Epithelial cell of esophagus (primary cell): Measurements from ENCODE around the gene KLF7.
A peak's percentile ranks its signal among the peaks of the same experiment; 100 is the strongest.

Source experiments
- DNase-seq: peaks from one replicate; pipeline ENCODE4 v3.0.0; 2010; ENCODE audit warnings: low read depth
- H3K4me3 ChIP-seq: 2 replicates; pipeline ENCODE4 v1.5.1; 2011; ENCODE audit warnings: mild to moderate bottlenecking, low read length, control low read depth
- TF ChIP-seq, protein P1 (sequence below): IDR thresholded peaks from 2 replicates; pipeline ENCODE4 v1.5.1; 2011; ENCODE audit warnings: low read depth, mild to moderate bottlenecking, low read length, control low read depth, inconsistent platforms; ENCODE audit not compliant: insufficient read depth; ENCODE audit errors: missing control alignments

KLF7 gene

DNA sequence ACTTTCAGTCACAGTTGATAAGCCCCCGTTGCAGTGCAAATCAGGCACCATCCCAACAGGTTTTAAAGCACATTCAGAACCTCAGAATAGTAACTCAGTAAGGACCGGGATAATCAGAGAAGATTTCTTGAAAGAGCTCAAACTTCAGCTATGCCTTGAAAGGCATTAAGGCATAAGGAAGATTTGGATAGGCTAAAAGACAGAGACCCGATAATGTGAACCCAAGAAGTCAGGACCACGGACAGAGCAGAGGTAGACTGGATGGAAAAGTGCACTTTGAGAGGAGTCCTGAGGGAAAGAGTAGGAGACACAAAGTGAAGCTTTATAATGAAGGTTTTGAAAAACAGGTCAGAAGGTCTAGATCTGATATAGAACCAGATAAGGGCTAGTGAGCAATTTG is 36.9 kb upstream of the KLF7 start:
- no peak overlapping the region for H3K4me3 ChIP-seq
- TF ChIP-seq, protein P1, sequence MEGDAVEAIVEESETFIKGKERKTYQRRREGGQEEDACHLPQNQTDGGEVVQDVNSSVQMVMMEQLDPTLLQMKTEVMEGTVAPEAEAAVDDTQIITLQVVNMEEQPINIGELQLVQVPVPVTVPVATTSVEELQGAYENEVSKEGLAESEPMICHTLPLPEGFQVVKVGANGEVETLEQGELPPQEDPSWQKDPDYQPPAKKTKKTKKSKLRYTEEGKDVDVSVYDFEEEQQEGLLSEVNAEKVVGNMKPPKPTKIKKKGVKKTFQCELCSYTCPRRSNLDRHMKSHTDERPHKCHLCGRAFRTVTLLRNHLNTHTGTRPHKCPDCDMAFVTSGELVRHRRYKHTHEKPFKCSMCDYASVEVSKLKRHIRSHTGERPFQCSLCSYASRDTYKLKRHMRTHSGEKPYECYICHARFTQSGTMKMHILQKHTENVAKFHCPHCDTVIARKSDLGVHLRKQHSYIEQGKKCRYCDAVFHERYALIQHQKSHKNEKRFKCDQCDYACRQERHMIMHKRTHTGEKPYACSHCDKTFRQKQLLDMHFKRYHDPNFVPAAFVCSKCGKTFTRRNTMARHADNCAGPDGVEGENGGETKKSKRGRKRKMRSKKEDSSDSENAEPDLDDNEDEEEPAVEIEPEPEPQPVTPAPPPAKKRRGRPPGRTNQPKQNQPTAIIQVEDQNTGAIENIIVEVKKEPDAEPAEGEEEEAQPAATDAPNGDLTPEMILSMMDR: no peak
- DNase-seq: peak; percentile 61

DNA sequence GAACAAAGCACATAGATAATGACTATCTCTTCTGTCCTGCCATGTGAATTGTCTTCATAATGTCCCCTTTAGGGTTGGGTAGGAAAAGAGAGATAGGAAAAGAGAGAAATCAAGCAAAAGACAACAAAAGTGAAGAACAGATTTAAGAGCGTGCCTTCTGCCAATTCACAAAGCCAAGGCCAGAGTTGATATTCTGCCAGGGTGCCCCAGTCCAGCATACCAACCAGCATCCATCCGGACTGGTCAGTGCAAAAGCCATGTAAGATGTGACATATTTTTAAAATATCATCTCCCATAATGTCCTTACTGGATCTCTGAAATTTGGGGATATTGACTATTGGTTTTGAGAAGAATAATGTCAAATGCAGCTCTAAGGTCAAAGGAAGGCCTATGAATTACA is 35.7 kb upstream of the KLF7 start:
- TF ChIP-seq, protein P1: no peak
- no peak overlapping the region for H3K4me3 ChIP-seq
- no peak for DNase-seq

DNA sequence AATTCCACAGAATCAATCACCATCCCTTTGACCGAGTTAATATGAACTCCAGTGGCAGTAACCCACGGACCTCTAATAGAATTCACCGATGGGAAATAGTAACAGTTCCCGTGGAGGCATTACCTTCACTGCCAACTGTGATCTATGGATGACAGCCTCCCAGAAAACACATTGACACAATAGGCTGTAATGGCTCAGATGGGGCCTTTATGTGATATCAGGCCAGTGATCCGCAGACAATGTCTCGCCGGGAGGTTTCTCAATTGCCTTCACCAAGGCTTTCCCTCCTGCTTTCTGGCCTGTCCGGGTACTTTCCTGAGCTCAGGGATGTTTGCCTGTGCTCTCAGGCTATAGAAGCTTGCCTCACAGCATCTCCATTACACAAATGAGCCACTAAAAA is 34.4 kb upstream of the KLF7 start:
- TF ChIP-seq, protein P1: no peak
- no peak for DNase-seq
- no peak overlapping the region for H3K4me3 ChIP-seq

DNA sequence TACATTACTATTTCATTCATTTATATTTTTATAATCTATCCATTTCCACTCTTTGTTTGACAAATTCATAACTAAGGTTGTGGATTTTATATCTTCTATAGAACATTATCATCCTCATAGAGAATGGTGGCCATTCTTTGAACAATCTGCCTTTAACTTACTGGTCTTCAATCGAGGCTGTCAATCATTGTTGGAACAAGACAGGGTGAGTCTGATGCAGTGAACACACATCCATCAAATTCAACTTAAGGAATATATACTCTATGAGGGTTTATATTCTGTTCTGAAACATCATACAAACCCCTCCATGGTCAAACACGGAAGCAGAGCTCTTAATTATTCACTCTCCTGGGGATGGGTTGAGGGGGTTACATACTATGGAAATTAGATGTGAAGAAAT is 28.3 kb upstream of the KLF7 start:
- no peak for DNase-seq
- no peak overlapping the region for H3K4me3 ChIP-seq
- TF ChIP-seq, protein P1: no peak

DNA sequence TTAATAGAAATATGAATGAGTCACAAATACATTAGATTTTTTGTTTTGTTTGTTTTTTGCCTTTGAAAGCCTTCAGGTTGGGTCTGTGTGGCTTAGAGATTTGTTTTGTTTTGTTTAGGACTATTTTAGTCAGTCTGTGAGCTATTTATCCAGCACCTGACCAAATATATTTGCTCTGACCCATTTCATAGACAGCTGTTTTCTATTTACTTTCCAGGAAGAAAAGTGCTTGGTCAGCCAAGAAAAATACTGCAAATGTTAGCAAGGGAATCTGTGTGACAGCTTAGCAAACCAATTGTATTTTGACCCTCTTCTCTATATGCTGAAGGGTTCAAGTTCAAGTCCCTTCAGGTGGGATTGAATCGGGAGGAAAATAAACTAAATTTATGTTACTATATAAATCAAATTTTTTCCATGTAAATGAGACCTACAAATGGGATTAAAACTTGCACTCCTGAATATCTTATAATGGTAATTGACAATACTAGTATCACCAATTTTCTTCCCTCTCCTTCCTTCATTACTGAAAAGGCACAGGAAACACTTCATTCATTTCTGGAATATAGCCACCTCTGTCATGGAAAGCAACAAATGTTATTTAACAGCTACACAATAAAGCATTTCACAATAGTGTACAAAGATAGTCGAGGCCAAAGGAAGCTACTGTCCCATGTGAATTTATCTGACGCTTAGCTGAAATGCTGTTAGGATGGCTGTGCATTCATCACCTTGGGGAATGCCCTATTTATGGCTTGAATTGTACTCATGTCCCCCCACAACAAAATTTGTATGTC is 23.1 kb upstream of the KLF7 start:
- H3K4me3 ChIP-seq: no peak overlapping the region
- TF ChIP-seq, protein P1: no peak
- peak; percentile 19 for DNase-seq

DNA sequence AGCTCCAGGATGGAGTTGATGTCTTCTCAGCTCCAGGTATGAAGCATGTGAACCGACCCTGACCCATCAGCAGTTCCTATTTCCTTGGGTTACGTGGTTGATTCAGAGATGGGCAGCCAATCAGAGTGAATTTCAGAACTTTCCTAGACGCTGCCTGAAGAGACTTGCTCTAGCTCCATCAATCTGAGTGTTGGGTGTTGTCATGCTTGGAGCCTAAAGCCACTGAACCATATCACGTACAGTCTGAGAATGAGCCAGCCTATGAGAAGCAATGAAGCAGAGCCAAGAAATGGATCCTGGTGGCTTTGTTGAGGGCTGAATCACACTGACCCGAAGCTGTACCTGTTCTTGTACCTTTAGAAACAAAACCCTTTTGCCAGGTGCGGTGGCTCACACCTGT is 19.6 kb upstream of the KLF7 start:
- no peak for DNase-seq
- H3K4me3 ChIP-seq: no peak overlapping the region
- TF ChIP-seq, protein P1: no peak

DNA sequence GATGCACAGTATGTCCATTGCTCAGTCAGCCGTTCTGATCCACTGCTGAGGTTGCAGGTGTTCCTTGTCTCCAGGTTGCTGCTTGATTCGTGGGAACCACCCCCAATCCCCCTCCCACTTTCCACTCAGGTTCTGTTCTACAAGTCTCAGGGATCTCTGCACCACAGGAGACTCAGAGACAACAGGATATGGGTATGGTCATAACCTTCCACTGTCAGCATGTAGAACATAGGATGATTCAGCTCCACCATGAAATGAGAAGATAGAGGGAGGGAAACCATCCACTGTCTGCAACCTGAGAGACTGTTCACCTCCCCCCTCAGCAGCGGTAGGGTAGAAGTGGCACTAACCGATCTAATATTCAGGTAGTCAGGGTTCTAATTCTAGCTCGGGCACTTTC is 19.0 kb upstream of the KLF7 start:
- TF ChIP-seq, protein P1: no peak
- H3K4me3 ChIP-seq: no peak overlapping the region
- DNase-seq: peak; percentile 24
